HG02852 (cell line): ENCODE measurements around the gene RMI2.

Experiments used
- ATAC-seq: cut with Tn5 transposase; IDR thresholded peaks from one replicate; pipeline ENCODE4 v1.9.1; 2021; ENCODE audit warnings: mild to moderate bottlenecking, moderate library complexity; ENCODE audit not compliant: unreplicated experiment

The RMI2 gene

GRCh38 chr16:11309895-11310633 lies 35.2 kb upstream of the RMI2 start:
- peak; percentile 28 for ATAC-seq

GRCh38 chr16:11310634-11310977 lies 34.7 kb upstream of the RMI2 start:
- ATAC-seq: no peak

GRCh38 chr16:11310997-11311561 lies 34.2 kb upstream of the RMI2 start:
- ATAC-seq: peak; percentile 40

GRCh38 chr16:11312718-11313492 lies 32.4 kb upstream of the RMI2 start:
- no peak for ATAC-seq

GRCh38 chr16:11313493-11314308 lies 31.6 kb upstream of the RMI2 start:
- ATAC-seq: no peak

- no peak for ATAC-seq
These were observed 30.9 kb upstream of the RMI2 start for GRCh38 chr16:11314309-11314894.

GRCh38 chr16:11315510-11315909 lies 29.7 kb upstream of the RMI2 start:
- no peak for ATAC-seq

- no peak for ATAC-seq
These were observed 28.8 kb upstream of the RMI2 start for GRCh38 chr16:11316331-11317015.

- no peak for ATAC-seq
These were observed 26.4 kb upstream of the RMI2 start for GRCh38 chr16:11318817-11319216.

GRCh38 chr16:11319529-11320146 lies 25.6 kb upstream of the RMI2 start:
- no peak for ATAC-seq

- ATAC-seq: no peak
These were observed 25.1 kb upstream of the RMI2 start for GRCh38 chr16:11320170-11320569.

GRCh38 chr16:11321662-11322061 lies 23.6 kb upstream of the RMI2 start:
- ATAC-seq: no peak

- ATAC-seq: no peak
These were observed 22.4 kb upstream of the RMI2 start for GRCh38 chr16:11322823-11323222.

- no peak for ATAC-seq
These were observed 21.5 kb upstream of the RMI2 start for GRCh38 chr16:11323551-11324336.

GRCh38 chr16:11325404-11326083 lies 19.7 kb upstream of the RMI2 start:
- no peak for ATAC-seq

GRCh38 chr16:11326084-11326736 lies 19.0 kb upstream of the RMI2 start:
- no peak for ATAC-seq

- ATAC-seq: no peak
These were observed 18.5 kb upstream of the RMI2 start for GRCh38 chr16:11326737-11327276.
